SK-N-SH treated with all-trans-retinoic acid at 6 μM for 48 hours (cell line): ENCODE results near the gene RPS4Y1.
"Not testable (repeated sequence)": the region's sequence is repeated elsewhere in the genome, so short reads cannot be mapped to it uniquely, and the experiment has no call there.

ENCODE experiments used
- ATAC-seq: fragments of 200-7000 bp; cut with Tn5 transposase; 3 replicates; pipeline ENCODE4 v1.9.1; 2020; ENCODE audit warnings: mild to moderate bottlenecking, moderate library complexity
- ARNTL ChIP-seq: fragments of 450-650 bp; formaldehyde crosslinking; IDR thresholded peaks from 2 replicates; pipeline ENCODE4 v1.5.0; 2020; ENCODE audit warnings: low read depth, mild to moderate bottlenecking, moderate library complexity, borderline replicate concordance
- BACH2 ChIP-seq: fragments of 250-450 bp; sonication (Bioruptor Pico); IDR thresholded peaks from 2 replicates; pipeline ENCODE4 v1.9.0; 2021; ENCODE audit warnings: mild to moderate bottlenecking, borderline replicate concordance
- CSDC2 ChIP-seq: fragments of 250-450 bp; sonication (Bioruptor Pico); IDR thresholded peaks from 2 replicates; pipeline ENCODE4 v1.5.0; 2020; ENCODE audit warnings: mild to moderate bottlenecking, moderate library complexity
- GLIS3 ChIP-seq: fragments of 250-450 bp; sonication (Bioruptor Pico); IDR thresholded peaks from 2 replicates; pipeline ENCODE4 v1.5.0; 2020; ENCODE audit warnings: mild to moderate bottlenecking, moderate library complexity
- ISL1 ChIP-seq: fragments of 250-450 bp; sonication (Bioruptor Pico); IDR thresholded peaks from 2 replicates; pipeline ENCODE4 v2.1.2; 2022; ENCODE audit warnings: mild to moderate bottlenecking, moderate library complexity
- OSR1 ChIP-seq: fragments of 250-450 bp; sonication (Bioruptor Pico); IDR thresholded peaks from 2 replicates; pipeline ENCODE4 v1.8.0; 2022; ENCODE audit warnings: moderate library complexity, mild to moderate bottlenecking, inconsistent platforms
- POU6F1 ChIP-seq: fragments of 250-450 bp; sonication (Bioruptor Pico); IDR thresholded peaks from 2 replicates; pipeline ENCODE4 v1.8.0; 2021; ENCODE audit warnings: low read depth, mild to moderate bottlenecking, moderate library complexity, borderline replicate concordance
- PPARA ChIP-seq: fragments of 250-450 bp; sonication (Bioruptor Pico); IDR thresholded peaks from 2 replicates; pipeline ENCODE4 v1.5.0; 2020; ENCODE audit warnings: mild to moderate bottlenecking, borderline replicate concordance
- RARB ChIP-seq: fragments of 250-450 bp; sonication (Bioruptor Pico); IDR thresholded peaks from 2 replicates; pipeline ENCODE4 v1.8.0; 2021; ENCODE audit warnings: mild to moderate bottlenecking, moderate library complexity
- SNAI2 ChIP-seq: fragments of 250-450 bp; sonication (Bioruptor Pico); IDR thresholded peaks from 2 replicates; pipeline ENCODE4 v1.5.0; 2020; ENCODE audit warnings: mild to moderate bottlenecking, moderate library complexity
- TCF4 ChIP-seq: fragments of 250-450 bp; sonication (Bioruptor Pico); IDR thresholded peaks from 2 replicates; pipeline ENCODE4 v1.8.0; 2021; ENCODE audit warnings: mild to moderate bottlenecking, moderate library complexity, borderline replicate concordance
- TOX ChIP-seq: fragments of 250-450 bp; sonication (Bioruptor Pico); IDR thresholded peaks from 2 replicates; pipeline ENCODE4 v1.8.0; 2021; ENCODE audit warnings: mild to moderate bottlenecking, moderate library complexity, borderline replicate concordance
- ZC3H10 ChIP-seq: fragments of 250-450 bp; sonication (Bioruptor Pico); IDR thresholded peaks from 2 replicates; pipeline ENCODE4 v1.5.1; 2021; ENCODE audit warnings: mild to moderate bottlenecking, moderate library complexity
- ZFP3 ChIP-seq: fragments of 250-450 bp; sonication (Bioruptor Pico); IDR thresholded peaks from 2 replicates; pipeline ENCODE4 v1.5.0; 2020; ENCODE audit warnings: mild to moderate bottlenecking, moderate library complexity
- ZFP30 ChIP-seq: fragments of 450-650 bp; formaldehyde crosslinking; IDR thresholded peaks from 2 replicates; pipeline ENCODE4 v1.5.0; 2022; ENCODE audit warnings: mild to moderate bottlenecking, moderate library complexity
- ZNF565 ChIP-seq: fragments of 450-650 bp; formaldehyde crosslinking; conservative IDR thresholded peaks from 2 replicates; pipeline ENCODE4 v1.5.0; 2020; ENCODE audit warnings: low read depth, mild to moderate bottlenecking, moderate library complexity
- ZNF70 ChIP-seq: fragments of 450-650 bp; formaldehyde crosslinking; IDR thresholded peaks from 2 replicates; pipeline ENCODE4 v1.5.0; 2020; ENCODE audit warnings: mild to moderate bottlenecking, moderate library complexity
- ZNF8 ChIP-seq: fragments of 450-650 bp; formaldehyde crosslinking; IDR thresholded peaks from 2 replicates; pipeline ENCODE4 v1.5.0; 2020; ENCODE audit warnings: mild to moderate bottlenecking, moderate library complexity
- TF ChIP-seq, protein P1 (sequence below): fragments of 250-450 bp; sonication (Bioruptor Pico); IDR thresholded peaks from 2 replicates; pipeline ENCODE4 v1.5.0; 2020; ENCODE audit warnings: mild to moderate bottlenecking, moderate library complexity
- TF ChIP-seq, protein P2 (sequence below): fragments of 250-450 bp; sonication (Bioruptor Pico); IDR thresholded peaks from 2 replicates; pipeline ENCODE4 v1.8.0; 2020; ENCODE audit warnings: mild to moderate bottlenecking, moderate library complexity, borderline replicate concordance
- TF ChIP-seq, protein P3 (sequence below): fragments of 250-450 bp; sonication (Bioruptor Pico); IDR thresholded peaks from 2 replicates; pipeline ENCODE4 v1.5.1; 2020; ENCODE audit warnings: low read depth, mild to moderate bottlenecking, moderate library complexity

RPS4Y1 gene

GRCh38 chrY:2868035-2868607 lies 26.7 kb downstream of the RPS4Y1 start (continued):
- no peak for TF ChIP-seq CSDC2 (CRISPR knock-in tag)
- TF ChIP-seq ARNTL (CRISPR knock-in tag): no peak
- TF ChIP-seq BACH2 (CRISPR knock-in tag): no peak
- TF ChIP-seq GLIS3 (CRISPR knock-in tag): no peak
- TF ChIP-seq ZC3H10 (CRISPR knock-in tag): no peak
- no peak for TF ChIP-seq ZNF565 (CRISPR knock-in tag)

- ATAC-seq: not testable (repeated sequence)
Measured at GRCh38 chrY:2872234-2872633, 30.8 kb downstream of the RPS4Y1 start.

DNA sequence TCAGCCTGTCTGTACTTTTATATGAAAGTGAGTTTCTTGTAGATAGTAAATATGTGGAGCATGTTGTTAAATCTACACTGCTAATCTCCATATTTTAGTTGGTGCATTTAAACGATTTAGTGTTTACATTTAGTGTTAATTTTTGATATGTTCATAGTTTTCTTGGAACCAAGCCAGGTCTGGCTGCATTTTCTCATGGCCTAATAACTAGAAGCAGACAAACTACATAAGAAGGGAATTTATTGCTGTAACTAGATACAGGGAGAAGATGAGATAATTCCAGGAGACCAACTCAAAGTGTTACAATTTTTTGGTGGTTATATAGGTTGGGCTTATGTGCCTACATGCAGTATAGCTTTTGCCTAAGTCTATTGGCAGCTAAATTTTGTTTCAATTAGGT lies 32.8 kb downstream of the RPS4Y1 start:
- no peak for ATAC-seq
- no peak for TF ChIP-seq ARNTL (CRISPR knock-in tag)
- TF ChIP-seq GLIS3 (CRISPR knock-in tag): no peak
- TF ChIP-seq ZFP30: no peak
- TF ChIP-seq, protein P1, sequence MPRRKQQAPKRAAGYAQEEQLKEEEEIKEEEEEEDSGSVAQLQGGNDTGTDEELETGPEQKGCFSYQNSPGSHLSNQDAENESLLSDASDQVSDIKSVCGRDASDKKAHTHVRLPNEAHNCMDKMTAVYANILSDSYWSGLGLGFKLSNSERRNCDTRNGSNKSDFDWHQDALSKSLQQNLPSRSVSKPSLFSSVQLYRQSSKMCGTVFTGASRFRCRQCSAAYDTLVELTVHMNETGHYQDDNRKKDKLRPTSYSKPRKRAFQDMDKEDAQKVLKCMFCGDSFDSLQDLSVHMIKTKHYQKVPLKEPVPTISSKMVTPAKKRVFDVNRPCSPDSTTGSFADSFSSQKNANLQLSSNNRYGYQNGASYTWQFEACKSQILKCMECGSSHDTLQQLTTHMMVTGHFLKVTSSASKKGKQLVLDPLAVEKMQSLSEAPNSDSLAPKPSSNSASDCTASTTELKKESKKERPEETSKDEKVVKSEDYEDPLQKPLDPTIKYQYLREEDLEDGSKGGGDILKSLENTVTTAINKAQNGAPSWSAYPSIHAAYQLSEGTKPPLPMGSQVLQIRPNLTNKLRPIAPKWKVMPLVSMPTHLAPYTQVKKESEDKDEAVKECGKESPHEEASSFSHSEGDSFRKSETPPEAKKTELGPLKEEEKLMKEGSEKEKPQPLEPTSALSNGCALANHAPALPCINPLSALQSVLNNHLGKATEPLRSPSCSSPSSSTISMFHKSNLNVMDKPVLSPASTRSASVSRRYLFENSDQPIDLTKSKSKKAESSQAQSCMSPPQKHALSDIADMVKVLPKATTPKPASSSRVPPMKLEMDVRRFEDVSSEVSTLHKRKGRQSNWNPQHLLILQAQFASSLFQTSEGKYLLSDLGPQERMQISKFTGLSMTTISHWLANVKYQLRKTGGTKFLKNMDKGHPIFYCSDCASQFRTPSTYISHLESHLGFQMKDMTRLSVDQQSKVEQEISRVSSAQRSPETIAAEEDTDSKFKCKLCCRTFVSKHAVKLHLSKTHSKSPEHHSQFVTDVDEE: no peak
- TF ChIP-seq PPARA (CRISPR knock-in tag): no peak
- no peak for TF ChIP-seq POU6F1 (CRISPR knock-in tag)
- no peak for TF ChIP-seq TOX
- TF ChIP-seq ZNF8 (CRISPR knock-in tag): no peak
- TF ChIP-seq ZC3H10 (CRISPR knock-in tag): no peak
- no peak for TF ChIP-seq ISL1

DNA sequence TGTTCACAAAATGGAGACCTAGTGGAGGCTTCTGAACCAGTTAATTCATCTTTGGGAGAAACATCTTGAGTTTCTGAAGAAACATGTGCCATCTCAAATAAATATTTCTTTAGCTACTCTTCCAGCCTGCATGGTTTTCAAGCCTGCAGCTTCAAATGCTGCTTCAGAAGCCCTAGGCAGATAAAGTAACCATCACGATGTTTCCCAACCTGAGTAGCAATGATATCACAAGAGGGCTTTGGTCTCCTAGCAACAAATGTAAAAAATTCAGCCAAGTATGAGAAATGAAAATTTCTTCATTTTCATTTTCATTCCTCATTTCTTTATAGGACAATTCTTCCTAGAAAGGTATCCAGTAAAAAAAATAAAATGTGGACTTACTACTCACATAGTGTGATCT lies 42.2 kb downstream of the RPS4Y1 start:
- TF ChIP-seq ZNF70 (CRISPR knock-in tag): no peak
- no peak for ATAC-seq

- no peak for ATAC-seq
Measured at GRCh38 chrY:2885880-2886279, 44.5 kb downstream of the RPS4Y1 start.

More at GRCh38 chrY:2885880-2886279, 44.5 kb downstream of the RPS4Y1 start:
- TF ChIP-seq SNAI2 (no peak), GLIS3 (CRISPR knock-in tag) (no peak), POU6F1 (CRISPR knock-in tag) (no peak), RARB (CRISPR knock-in tag) (no peak), ZC3H10 (CRISPR knock-in tag) (no peak), BACH2 (CRISPR knock-in tag) (no peak), TCF4 (CRISPR knock-in tag) (no peak), PPARA (CRISPR knock-in tag) (no peak), ZFP3 (CRISPR knock-in tag) (no peak), CSDC2 (CRISPR knock-in tag) (no peak), ZNF70 (CRISPR knock-in tag) (no peak), ARNTL (CRISPR knock-in tag) (no peak), OSR1 (CRISPR knock-in tag) (no peak), ZNF565 (CRISPR knock-in tag) (no peak), ZFP30 (no peak), TOX (no peak)
- TF ChIP-seq, protein P2, sequence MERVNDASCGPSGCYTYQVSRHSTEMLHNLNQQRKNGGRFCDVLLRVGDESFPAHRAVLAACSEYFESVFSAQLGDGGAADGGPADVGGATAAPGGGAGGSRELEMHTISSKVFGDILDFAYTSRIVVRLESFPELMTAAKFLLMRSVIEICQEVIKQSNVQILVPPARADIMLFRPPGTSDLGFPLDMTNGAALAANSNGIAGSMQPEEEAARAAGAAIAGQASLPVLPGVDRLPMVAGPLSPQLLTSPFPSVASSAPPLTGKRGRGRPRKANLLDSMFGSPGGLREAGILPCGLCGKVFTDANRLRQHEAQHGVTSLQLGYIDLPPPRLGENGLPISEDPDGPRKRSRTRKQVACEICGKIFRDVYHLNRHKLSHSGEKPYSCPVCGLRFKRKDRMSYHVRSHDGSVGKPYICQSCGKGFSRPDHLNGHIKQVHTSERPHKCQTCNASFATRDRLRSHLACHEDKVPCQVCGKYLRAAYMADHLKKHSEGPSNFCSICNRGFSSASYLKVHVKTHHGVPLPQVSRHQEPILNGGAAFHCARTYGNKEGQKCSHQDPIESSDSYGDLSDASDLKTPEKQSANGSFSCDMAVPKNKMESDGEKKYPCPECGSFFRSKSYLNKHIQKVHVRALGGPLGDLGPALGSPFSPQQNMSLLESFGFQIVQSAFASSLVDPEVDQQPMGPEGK (CRISPR knock-in tag): no peak
- TF ChIP-seq, protein P3, sequence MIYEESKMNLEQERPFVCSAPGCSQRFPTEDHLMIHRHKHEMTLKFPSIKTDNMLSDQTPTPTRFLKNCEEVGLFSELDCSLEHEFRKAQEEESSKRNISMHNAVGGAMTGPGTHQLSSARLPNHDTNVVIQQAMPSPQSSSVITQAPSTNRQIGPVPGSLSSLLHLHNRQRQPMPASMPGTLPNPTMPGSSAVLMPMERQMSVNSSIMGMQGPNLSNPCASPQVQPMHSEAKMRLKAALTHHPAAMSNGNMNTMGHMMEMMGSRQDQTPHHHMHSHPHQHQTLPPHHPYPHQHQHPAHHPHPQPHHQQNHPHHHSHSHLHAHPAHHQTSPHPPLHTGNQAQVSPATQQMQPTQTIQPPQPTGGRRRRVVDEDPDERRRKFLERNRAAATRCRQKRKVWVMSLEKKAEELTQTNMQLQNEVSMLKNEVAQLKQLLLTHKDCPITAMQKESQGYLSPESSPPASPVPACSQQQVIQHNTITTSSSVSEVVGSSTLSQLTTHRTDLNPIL (CRISPR knock-in tag): no peak
